ENCODE results near the gene SAMM50.

The SAMM50 gene

GRCh38 chr22:43955040-43955882 is at the start of gene SAMM50:
Gene SAMM50 (plus strand): TSS chr22:43955442. CDS start chr22:43955578, 136 bp downstream.
- DNase-seq: peak; percentile 46

- no peak for DNase-seq
Measured at GRCh38 chr22:43905681-43906080, 49.6 kb upstream of the SAMM50 start.

GRCh38 chr22:43909708-43910107 is 45.5 kb upstream of the SAMM50 start:
- no peak for DNase-seq

- DNase-seq: no peak
Measured at GRCh38 chr22:43910178-43910695, 45.0 kb upstream of the SAMM50 start.

- DNase-seq: no peak
Measured at GRCh38 chr22:43911351-43911750, 43.9 kb upstream of the SAMM50 start.

- no peak for DNase-seq
Measured at GRCh38 chr22:43917521-43917920, 37.7 kb upstream of the SAMM50 start.

GRCh38 chr22:43919106-43919973 is 35.9 kb upstream of the SAMM50 start:
- no peak for DNase-seq

- DNase-seq: no peak
Measured at GRCh38 chr22:43921370-43921769, 33.9 kb upstream of the SAMM50 start.

- DNase-seq: no peak
Measured at GRCh38 chr22:43922123-43922522, 33.1 kb upstream of the SAMM50 start.

GRCh38 chr22:43923191-43923590 is 32.1 kb upstream of the SAMM50 start:
- DNase-seq: no peak

- no peak for DNase-seq
Measured at GRCh38 chr22:43923631-43924464, 31.4 kb upstream of the SAMM50 start, which contains the start of gene PNPLA3. Gene PNPLA3 (plus strand): TSS chr22:43923805. CDS start chr22:43923912, 107 bp downstream.

- no peak for DNase-seq
Measured at GRCh38 chr22:43924877-43925276, 30.4 kb upstream of the SAMM50 start.

GRCh38 chr22:43925433-43926348 is 29.6 kb upstream of the SAMM50 start:
- DNase-seq: no peak

- no peak for DNase-seq
Measured at GRCh38 chr22:43926349-43926710, 28.9 kb upstream of the SAMM50 start.

- DNase-seq: no peak
Measured at GRCh38 chr22:43928468-43928867, 26.8 kb upstream of the SAMM50 start.

- DNase-seq: no peak
Measured at GRCh38 chr22:43928908-43929307, 26.3 kb upstream of the SAMM50 start.

- no peak for DNase-seq
Measured at GRCh38 chr22:43931771-43932170, 23.5 kb upstream of the SAMM50 start.

- no peak for DNase-seq
Measured at GRCh38 chr22:43941449-43941848, 13.8 kb upstream of the SAMM50 start.

GRCh38 chr22:43944670-43945430 is 10.4 kb upstream of the SAMM50 start:
- no peak for DNase-seq

- DNase-seq: no peak
Measured at GRCh38 chr22:43945632-43946383, 9.4 kb upstream of the SAMM50 start.
